SIG-M5 treated with dmso at 0.1 percent for 504 hours (cell line): ENCODE measurements around the gene ST7.

ENCODE experiments used
- DNase-seq: peaks from one replicate; lab custom pipeline; 2025; ENCODE audit not compliant: unreplicated experiment; lab: John Stamatoyannopoulos, UW

ST7 gene

DNA sequence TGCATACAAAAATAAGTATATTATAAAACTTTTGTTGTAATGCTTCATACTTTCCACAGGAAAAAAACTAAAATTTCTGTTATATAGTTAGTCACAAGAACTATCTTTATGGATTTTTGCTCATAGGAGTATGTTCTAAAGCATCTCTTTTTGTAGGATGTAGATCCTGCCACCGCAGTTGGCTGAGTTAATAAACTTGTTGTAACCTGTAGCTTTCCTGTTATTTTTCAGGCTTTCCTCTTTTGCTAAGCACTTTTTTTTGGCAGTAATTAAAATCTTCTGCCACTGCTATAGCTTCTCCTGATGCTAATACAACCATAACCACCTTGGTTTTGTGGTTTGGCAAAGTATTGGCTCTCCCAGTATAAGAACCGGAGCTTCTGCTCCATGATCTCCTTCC lies 309.2 kb downstream of the ST7 start:
- no peak for DNase-seq

DNA sequence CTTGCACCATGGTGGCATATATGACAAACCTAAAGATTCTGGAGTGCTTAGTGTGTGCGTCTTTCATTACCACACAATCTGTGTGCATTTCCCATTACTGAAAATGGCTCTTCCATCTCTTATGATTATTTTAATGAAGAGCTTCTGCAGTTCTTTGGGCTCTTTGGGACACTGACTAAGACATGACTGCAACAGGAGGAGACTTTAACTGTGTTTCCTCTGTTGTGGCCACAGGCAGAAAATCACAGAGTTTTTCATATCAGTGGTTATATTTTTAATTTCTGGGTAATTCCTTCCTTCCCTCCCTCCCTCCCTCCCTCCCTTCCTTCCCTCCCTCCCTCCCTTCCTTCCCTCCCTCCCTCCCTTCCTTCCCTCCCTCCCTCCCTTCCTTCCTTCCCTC lies 311.4 kb downstream of the ST7 start:
- DNase-seq = no peak

DNA sequence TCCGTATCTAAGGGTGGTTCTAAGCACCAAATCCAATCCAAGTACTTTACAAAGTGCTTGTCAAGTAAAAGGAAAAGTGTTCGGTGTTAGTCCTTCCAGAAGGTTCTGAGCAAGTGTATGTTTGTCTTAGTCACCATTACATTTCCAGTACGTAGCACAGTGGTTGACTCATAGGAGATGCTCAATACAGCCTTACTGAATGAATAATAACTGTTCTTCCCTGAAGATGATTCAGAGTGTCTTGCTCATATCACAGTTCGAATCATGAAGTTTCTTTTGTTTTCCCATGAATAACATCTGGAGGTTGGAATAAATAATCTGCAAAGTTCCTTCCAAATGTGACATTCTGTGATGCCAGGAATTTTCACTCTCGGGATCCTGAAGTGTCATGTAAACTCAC lies 316.1 kb downstream of the ST7 start:
- DNase-seq = no peak

DNA sequence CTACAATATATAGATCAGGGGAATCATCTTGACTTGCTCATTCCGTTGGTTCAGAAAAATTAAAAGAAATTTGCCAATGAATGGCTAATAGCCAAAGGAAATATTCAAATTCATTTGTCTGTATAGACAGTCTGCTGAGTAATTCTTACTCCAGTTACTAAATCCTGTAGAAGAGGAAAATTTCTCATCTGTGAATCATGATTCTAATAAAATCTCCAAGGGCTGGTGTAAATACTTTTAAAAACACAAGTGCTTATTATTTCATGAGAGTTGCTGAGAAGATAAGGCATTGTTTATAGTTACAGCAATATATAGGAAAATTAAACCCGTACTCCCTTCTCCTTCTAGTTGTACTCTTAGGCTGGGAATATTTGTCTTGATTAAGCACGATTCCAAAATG lies 316.6 kb downstream of the ST7 start:
- DNase-seq = no peak

DNA sequence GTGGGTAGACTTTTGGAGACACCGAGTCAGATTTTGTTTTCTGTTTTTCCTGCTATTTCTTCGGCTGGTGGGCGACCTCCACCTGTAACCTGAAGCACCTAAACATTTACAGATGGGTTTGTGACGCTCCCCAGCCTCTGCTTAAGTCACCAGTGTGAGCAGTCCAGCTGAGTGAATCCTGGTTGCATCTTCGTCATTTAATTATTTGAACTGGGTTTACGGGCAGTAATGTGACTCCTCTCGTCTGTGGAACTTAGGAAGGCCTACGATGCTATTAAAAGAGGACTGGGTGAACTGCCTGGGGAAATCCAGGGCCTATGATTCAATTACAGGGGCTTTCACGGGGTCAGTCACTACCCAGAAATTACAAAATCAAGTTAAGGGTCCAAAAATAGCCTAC lies 317.1 kb downstream of the ST7 start:
- no peak for DNase-seq

DNA sequence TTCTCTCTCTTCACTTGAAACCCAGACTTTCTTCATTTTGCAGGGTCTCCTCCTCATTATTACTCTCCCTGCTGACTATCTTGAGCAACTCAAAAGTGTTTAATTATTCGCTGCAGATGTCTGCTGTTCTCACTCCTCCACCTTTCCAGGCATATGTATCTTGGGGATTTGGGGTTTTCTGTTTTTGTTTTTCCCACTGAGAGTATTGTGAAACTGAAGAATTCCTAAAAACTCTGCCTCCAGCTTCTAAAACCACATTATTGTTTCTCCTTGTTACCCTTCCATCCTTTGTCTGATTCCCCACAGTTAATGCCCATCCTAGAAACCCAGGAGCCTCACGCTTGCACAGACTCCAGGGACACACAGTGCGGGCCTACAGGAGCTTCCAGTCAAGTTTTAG lies 318.3 kb downstream of the ST7 start:
- DNase-seq = no peak

DNA sequence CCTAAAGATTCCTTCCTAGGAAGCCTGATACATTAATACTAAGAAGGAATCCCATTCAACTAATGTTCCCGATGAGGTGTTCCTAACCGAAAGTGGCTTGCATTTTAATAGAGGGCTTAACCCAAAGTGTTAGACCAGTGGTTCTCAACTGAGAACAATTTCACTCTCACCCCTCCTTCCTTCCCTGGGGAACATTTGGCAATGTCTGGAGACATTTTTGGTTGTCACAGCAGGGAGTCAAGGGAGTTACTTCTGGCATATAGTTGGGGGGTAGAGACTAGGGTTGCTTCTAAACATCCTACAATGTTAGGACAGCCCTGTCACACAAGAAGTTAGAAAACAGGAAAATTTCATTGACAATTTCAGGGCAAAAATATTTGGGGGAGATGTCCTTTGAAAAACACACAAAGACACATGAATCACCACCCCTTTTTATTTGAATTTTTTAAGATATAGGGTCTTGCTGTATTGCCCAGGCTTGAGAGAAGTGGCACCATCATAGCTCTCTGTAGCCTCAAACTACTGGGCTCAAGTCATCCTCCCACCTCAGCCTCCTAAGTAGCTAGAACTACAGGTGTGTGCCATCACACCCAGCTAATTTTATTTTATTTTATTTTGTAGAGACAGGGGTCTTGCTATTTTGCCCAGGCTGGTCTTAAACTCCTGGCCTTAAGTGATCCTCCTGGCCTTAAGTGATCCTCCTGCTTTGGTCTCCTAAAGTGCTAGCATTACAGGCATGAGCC lies 318.9 kb downstream of the ST7 start:
- no peak for DNase-seq

DNA sequence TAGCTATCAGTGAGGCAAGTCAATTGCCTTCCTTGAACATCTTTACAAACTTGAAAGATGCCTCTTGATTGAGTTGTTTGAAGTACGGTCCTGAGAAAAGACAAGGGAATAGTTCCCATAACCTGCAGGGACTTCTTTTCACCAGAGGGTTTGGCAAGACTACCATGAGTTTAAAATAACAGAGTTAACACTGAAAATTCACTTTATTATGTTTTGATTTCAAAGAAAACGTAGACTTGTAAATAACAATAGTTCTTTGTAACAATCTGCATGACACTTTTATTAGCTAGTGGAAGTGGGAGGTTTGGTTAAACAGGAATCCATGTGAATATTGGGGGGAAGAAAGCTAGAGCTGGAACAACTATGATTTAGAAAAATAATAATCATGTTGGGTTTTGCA lies 320.0 kb downstream of the ST7 start:
- DNase-seq = no peak

DNA sequence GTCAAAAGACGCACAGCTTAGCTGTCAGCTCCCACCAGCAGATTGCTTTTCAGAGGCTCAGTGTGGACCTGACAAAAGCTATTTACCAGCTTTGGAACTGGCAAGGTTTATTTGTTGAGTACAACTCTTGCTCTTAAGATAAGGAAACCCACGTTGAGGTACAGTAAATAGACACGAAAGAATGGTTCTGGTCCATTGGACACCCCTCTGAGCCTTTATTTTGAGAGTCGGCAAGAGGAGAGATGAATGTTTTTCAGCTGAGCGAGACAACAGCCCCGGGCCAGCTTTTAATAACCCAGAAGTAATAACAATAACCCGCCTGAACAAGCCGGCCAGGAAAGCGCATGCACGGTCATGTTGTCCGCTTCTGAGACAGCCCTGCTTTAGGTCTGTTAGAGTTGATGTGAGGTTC lies 320.5 kb downstream of the ST7 start:
- DNase-seq = no peak

DNA sequence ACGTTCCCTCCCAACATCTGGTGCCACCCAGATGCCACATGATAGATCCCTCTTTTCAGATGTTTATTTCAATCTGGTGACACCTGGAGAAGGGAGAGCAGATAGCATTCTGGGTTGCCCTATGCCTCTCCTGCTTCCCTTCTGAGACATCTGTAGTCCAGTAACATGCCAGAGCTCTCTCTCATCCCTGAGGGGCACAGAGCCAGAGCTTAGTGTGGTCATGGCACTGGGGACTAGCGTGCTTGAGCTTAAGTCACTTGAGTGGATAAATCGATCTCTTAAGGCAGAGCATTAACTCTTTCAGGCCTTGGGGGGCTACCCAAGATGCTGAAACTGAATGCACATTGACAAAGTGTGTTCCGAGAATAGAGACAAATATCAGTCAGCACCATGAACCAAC lies 321.6 kb downstream of the ST7 start:
- no peak for DNase-seq

DNA sequence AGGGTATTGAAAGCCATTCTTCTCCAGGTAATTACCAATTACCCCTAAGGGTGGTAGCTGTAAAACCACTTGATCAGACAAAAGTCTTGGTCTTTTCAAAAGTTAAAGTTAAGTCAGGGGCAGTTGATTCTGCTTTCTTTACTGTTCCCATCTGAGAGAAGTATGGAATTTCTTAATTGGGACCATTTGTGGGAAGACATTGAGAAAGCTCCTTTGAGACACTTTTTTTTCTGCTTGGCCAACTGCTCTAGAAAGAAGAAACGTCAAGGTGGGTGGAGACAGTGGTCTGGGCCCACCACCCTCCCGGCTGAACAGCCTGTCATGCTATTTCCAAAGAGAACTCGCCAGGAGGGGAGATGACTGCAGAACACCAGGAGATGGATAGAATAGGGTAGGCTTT lies 324.3 kb downstream of the ST7 start:
- DNase-seq = no peak

DNA sequence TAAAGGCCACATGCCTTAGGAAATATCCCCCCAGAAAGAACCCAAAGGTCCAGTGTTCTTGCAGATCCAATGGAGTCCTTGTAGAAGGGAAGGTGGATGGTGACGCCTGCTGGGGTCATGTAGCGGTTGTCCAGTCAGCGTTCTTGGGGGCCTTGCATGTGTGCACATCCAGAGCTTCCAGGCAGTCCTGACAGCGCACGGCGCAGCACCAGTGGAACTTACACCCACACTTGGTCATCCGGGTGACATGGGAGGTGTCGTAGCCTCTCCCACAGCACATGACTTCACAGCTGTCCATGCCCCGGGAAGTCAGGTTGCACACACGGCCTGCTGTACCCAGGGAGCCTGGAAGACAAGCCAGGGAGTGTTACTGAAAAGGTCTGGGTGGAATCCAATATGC lies 324.7 kb downstream of the ST7 start:
- DNase-seq = no peak

DNA sequence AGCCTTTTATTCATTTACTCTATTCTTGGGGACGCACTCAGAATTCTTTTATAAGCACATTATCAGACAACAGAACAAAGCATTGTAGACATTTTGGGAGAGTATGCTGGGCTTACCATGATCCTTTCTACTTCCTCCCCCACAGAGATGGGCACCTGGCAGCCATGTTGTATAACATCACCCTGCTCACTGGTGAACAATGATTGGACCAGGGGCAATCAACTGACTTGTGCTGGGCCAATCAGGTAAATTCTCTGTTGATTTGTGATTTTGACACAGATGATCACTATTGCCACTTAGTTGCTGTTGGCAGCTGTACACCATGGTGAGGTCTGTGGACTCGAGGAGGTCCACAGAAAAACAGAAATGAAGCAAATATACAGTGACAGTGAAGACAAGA lies 325.9 kb downstream of the ST7 start:
- DNase-seq = no peak
